H1 (cell line): ENCODE data around the gene GPS1. TPM values are rescaled to one million over a fixed set of nuclear protein-coding genes. Genes with fewer than 3 reads are reported as not detected.

Experiments used
- CTCF ChIA-PET: fragments of 300-600 bp; sonication (Branson Sonifier 250); formaldehyde crosslinking; loops from one replicate; lab custom pipeline; 2021; ENCODE audit not compliant: partially characterized antibody; lab: Charles Lee
- POLR2A ChIA-PET: fragments of 300-600 bp; sonication (Branson Sonifier 250); formaldehyde crosslinking; loops from one replicate; lab custom pipeline; 2021; ENCODE audit warnings: inconsistent platforms; ENCODE audit not compliant: partially characterized antibody; lab: Charles Lee
- DNase-seq, 2 experiments: peaks; one replicate each; pipeline versions ENCODE4 v3.0.0 to v3.0.0-alpha.2; 2010 to 2022; ENCODE audit warnings: low spot score in 2 of 2, low read depth in 1 of 2, mixed read lengths in 1 of 2
- FAIRE-seq: peaks from 2 replicates; lab custom pipeline; 2011; peaks lifted over from hg19 to GRCh38; lab: Jason Lieb, UNC
- H2AFZ ChIP-seq: 2 replicates; pipeline ENCODE4 v1.8.1; 2012; ENCODE audit warnings: low read length, inconsistent platforms
- H2AK5ac ChIP-seq: 2 replicates; pipeline ENCODE4 v1.6.1; 2013; ENCODE audit warnings: low read depth, low read length
- H2BK120ac ChIP-seq: replicated peaks from 2 replicates; pipeline ENCODE3; 2013; ENCODE audit warnings: low read depth, low read length, inconsistent platforms
- H2BK12ac ChIP-seq: 2 replicates; pipeline ENCODE4 v1.6.1; 2013; ENCODE audit warnings: low read depth, low read length
- H2BK15ac ChIP-seq: 2 replicates; pipeline ENCODE4 v1.6.1; 2013; ENCODE audit warnings: low read length
- H2BK20ac ChIP-seq: 2 replicates; pipeline ENCODE4 v1.6.1; 2013; ENCODE audit warnings: low read length
- H2BK5ac ChIP-seq: 2 replicates; pipeline ENCODE4 v1.6.1; 2013; ENCODE audit warnings: low read depth, low read length
- H3K14ac ChIP-seq: 2 replicates; pipeline ENCODE4 v1.6.1; 2013; ENCODE audit warnings: inconsistent platforms; ENCODE audit not compliant: insufficient read length
- H3K18ac ChIP-seq: 2 replicates; pipeline ENCODE4 v1.6.1; 2013; ENCODE audit warnings: low read length; ENCODE audit errors: extremely low read depth
- H3K23ac ChIP-seq: 2 replicates; pipeline ENCODE4 v1.6.1; 2013; ENCODE audit warnings: inconsistent platforms; ENCODE audit not compliant: insufficient read length
- H3K23me2 ChIP-seq: 2 replicates; pipeline ENCODE4 v1.6.1; 2013; ENCODE audit warnings: low read depth, low read length
- H3K27ac ChIP-seq: 2 replicates; pipeline ENCODE4 v1.6.1; 2011; ENCODE audit warnings: low read depth, low read length, inconsistent platforms
- H3K27me3 ChIP-seq, 4 experiments: replicated peaks in 1 of 4; 1 replicate in 1 of 4; 2 replicates in 3 of 4; pipeline versions ENCODE4 v1.6.1 to v1.8.1; 2011 to 2013; ENCODE audit warnings: low read length in 3 of 4, mild to moderate bottlenecking in 3 of 4, inconsistent platforms in 2 of 4, mixed read lengths in 2 of 4, moderate library complexity in 1 of 4; ENCODE audit not compliant: control insufficient read depth in 3 of 4, insufficient read depth in 3 of 4; ENCODE audit errors: extremely low read depth in 1 of 4
- H3K36me3 ChIP-seq, 4 experiments: 2 replicates each; pipeline versions ENCODE4 v1.6.1 to v1.8.1; 2011 to 2013; ENCODE audit warnings: mild to moderate bottlenecking in 4 of 4, low read length in 3 of 4, moderate library complexity in 2 of 4, control low read depth in 1 of 4, inconsistent platforms in 1 of 4; ENCODE audit not compliant: insufficient read depth in 4 of 4, control insufficient read depth in 2 of 4
- H3K4ac ChIP-seq: replicated peaks from 2 replicates; pipeline ENCODE3; 2013; ENCODE audit warnings: low read length, low read depth, mixed read lengths, inconsistent platforms; ENCODE audit not compliant: insufficient read length
- H3K4me1 ChIP-seq, 4 experiments: replicated peaks in 1 of 4; 1 replicate in 1 of 4; 2 replicates in 3 of 4; pipeline versions ENCODE4 v1.6.1 to v1.8.1; 2011 to 2013; ENCODE audit warnings: low read length in 3 of 4, inconsistent platforms in 2 of 4, mixed read lengths in 1 of 4; ENCODE audit not compliant: insufficient read depth in 4 of 4, control insufficient read depth in 3 of 4
- H3K4me2 ChIP-seq, 2 experiments: 2 replicates each; pipeline versions ENCODE4 v1.6.1 to v1.8.1; 2011 to 2013; ENCODE audit warnings: low read depth in 2 of 2, low read length in 2 of 2, control low read depth in 1 of 2, inconsistent platforms in 1 of 2, mild to moderate bottlenecking in 1 of 2; ENCODE audit not compliant: insufficient read depth in 1 of 2
- H3K4me3 ChIP-seq, 4 experiments: fragments of 200-600, 300-600 bp in 1 of 4; sonication (generic), shearing (Covaris generic), sonication (Bioruptor Twin) in 1 of 4; 2 replicates each; pipeline versions ENCODE4 v1.5.1 to v1.8.1; 2011 to 2016; ENCODE audit warnings: low read length in 4 of 4, low read depth in 3 of 4, control low read depth in 2 of 4, inconsistent platforms in 2 of 4, mild to moderate bottlenecking in 2 of 4, mixed read lengths in 1 of 4, moderate library complexity in 1 of 4; ENCODE audit not compliant: insufficient read depth in 2 of 4; ENCODE audit errors: extremely low read depth in 1 of 4
- H3K56ac ChIP-seq: replicated peaks from 2 replicates; pipeline ENCODE3; 2013; ENCODE audit warnings: low read depth, mild to moderate bottlenecking, mixed read lengths, low read length, inconsistent platforms; ENCODE audit not compliant: insufficient read length
- H3K79me1 ChIP-seq: 2 replicates; pipeline ENCODE4 v1.6.1; 2013; ENCODE audit warnings: low read depth, low read length, control low read depth
- H3K79me2 ChIP-seq, 2 experiments: 2 replicates each; pipeline versions ENCODE4 v1.6.1 to v1.8.1; 2012 to 2013; ENCODE audit warnings: low read length in 2 of 2, mild to moderate bottlenecking in 2 of 2, inconsistent platforms in 1 of 2; ENCODE audit not compliant: insufficient read depth in 2 of 2, control insufficient read depth in 1 of 2
- H3K9ac ChIP-seq, 4 experiments: replicated peaks in 1 of 4; 1 replicate in 1 of 4; 2 replicates in 3 of 4; pipeline versions ENCODE4 v1.6.1 to v1.8.1; 2011 to 2013; ENCODE audit warnings: low read depth in 3 of 4, low read length in 3 of 4, control low read depth in 2 of 4, mild to moderate bottlenecking in 2 of 4, moderate library complexity in 2 of 4, inconsistent platforms in 1 of 4; ENCODE audit errors: extremely low read depth in 1 of 4
- H3K9me3 ChIP-seq, 2 experiments: 2 replicates each; pipeline versions ENCODE4 v1.6.1 to v1.8.1; 2012 to 2013; ENCODE audit warnings: mild to moderate bottlenecking in 2 of 2, moderate library complexity in 2 of 2, control low read depth in 1 of 2, inconsistent platforms in 1 of 2, low read depth in 1 of 2, low read length in 1 of 2, mixed read lengths in 1 of 2; ENCODE audit not compliant: insufficient read depth in 2 of 2
- H4K20me1 ChIP-seq, 2 experiments: replicated peaks in 1 of 2; 2 replicates each; pipeline versions ENCODE3 to v1.8.1; 2011 to 2013; ENCODE audit warnings: inconsistent platforms in 2 of 2, low read length in 2 of 2, mild to moderate bottlenecking in 1 of 2; ENCODE audit not compliant: insufficient read depth in 2 of 2, control insufficient read depth in 1 of 2
- H4K5ac ChIP-seq: 2 replicates; pipeline ENCODE4 v1.6.1; 2013; ENCODE audit warnings: low read length, low read depth, mixed read lengths, inconsistent platforms; ENCODE audit not compliant: insufficient read length
- H4K8ac ChIP-seq: 2 replicates; pipeline ENCODE4 v1.8.0; 2013; ENCODE audit warnings: mild to moderate bottlenecking, moderate library complexity, low read length, inconsistent platforms; ENCODE audit not compliant: insufficient read depth; ENCODE audit errors: extremely low read depth
- H4K91ac ChIP-seq: replicated peaks from 2 replicates; pipeline ENCODE3; 2013; ENCODE audit warnings: low read length, mixed read lengths, inconsistent platforms; ENCODE audit not compliant: insufficient read length
- HDAC2 ChIP-seq, 2 experiments: fragments of 300-600 bp in 1 of 2; sonication (generic) in 1 of 2; IDR thresholded peaks; 2 replicates each; pipeline ENCODE4 v1.6.1; 2011 to 2012; ENCODE audit warnings: low read depth in 2 of 2, low read length in 2 of 2, mild to moderate bottlenecking in 2 of 2, moderate library complexity in 2 of 2, borderline replicate concordance in 1 of 2, inconsistent platforms in 1 of 2
- WGBS, 2 experiments: shearing (Covaris generic) in 1 of 2; methylation state at CpG; one replicate each; pipeline versions ENCODE4 v1.1.6 to v1.1.7; 2013 to 2015; ENCODE audit warnings: low lambda C conversion rate in 2 of 2, mixed read lengths in 2 of 2, inconsistent platforms in 1 of 2, low coverage in 1 of 2, missing lambda C conversion rate in 1 of 2; ENCODE audit not compliant: insufficient replicate concordance in 2 of 2, insufficient coverage in 1 of 2, insufficient read length in 1 of 2; ENCODE audit errors: extremely low coverage in 1 of 2, missing lambda C conversion rate in 1 of 2; 5-methylcytosine and 5-hydroxymethylcytosine counted together
- polyA plus RNA-seq, 7 experiments: library from polyadenylated mRNA; depleted of rRNA in 3 of 7; stranded (reverse) in 5 of 7; unstranded in 2 of 7; fragments of >200 nt in 5 of 7; fragments of 200-250 nt in 2 of 7; gene quantifications; 1 replicate in 5 of 7; 2 replicates in 1 of 7; 4 replicates in 1 of 7; pipeline versions ENCODE4 v1.2.1 to v1.2.3, GENCODE V29; 2011 to 2013; ENCODE audit warnings: missing spikeins in 2 of 7, mixed read lengths in 2 of 7
- total RNA-seq: library from RNA; stranded (reverse); fragmentation: NEBNext Ultra II Directional; extraction: Animal tissue kit (Norgen Biotek cat#: 25700); gene quantifications from 2 replicates; pipeline ENCODE4 v1.2.1, GENCODE V29; 2021
- TF ChIP-seq, protein P1 (sequence below), 3 experiments: IDR thresholded peaks; 1 replicate in 2 of 3; 2 replicates in 1 of 3; pipeline versions ENCODE4 v1.5.1 to v1.6.1; 2011; ENCODE audit warnings: low read length in 3 of 3, mild to moderate bottlenecking in 3 of 3, inconsistent platforms in 2 of 3, low read depth in 1 of 3, moderate library complexity in 1 of 3; ENCODE audit not compliant: insufficient read depth in 1 of 3; ENCODE audit errors: control extremely low read depth in 1 of 3

The GPS1 gene
- total and polyA plus RNA-seq, 2 of the 8 experiments (the other 6 are each of a cell fraction or from before 2014, with no cell fraction given): 153 to 277 TPM

GRCh38 chr17:82016875-82017459 lies 34.7 kb upstream of the GPS1 start:
- Histone ChIP-seq H3K4me3 (no peak overlapping the region), H3K79me1 (peaks cover 1% of the 10 kb centered on the region; the same call in 1 of the 2 replicates), H4K5ac (peak overlapping the region; percentile 31), H2BK20ac (no peak overlapping the region), H3K36me3 (no peaks in the 10 kb centered on the region; a peak in 1 of 8 replicates), H3K56ac (no peak overlapping the region), H3K4ac (no peak overlapping the region), H3K18ac (no peak overlapping the region), H3K4me1 (peaks cover 0 to 7% (median 3%) of the 10 kb centered on the region in 4 experiments; a peak in 5 of 7 replicates), H2AFZ (no peak overlapping the region), H2BK5ac (no peak overlapping the region; the same call in 1 of the 2 replicates), H2BK15ac (0 out of 2 replicates have a peak overlapping the region, but pooled peaks have one; percentile 16), H4K20me1 (peaks cover 9 to 18% of the 10 kb centered on the region in 2 experiments), H3K9ac (no peak overlapping the region)
- POLR2A ChIA-PET: interaction anchor here (0.7 to 2.8 kb wide), 13 partner anchors 9 to 103 kb away, joined by 3 to 9 read pairs (median 4); partner anchors contain the start of gene FASN
- CTCF ChIA-PET: interaction anchor here (0.6 to 2.7 kb wide), 9 partner anchors 11 to 187 kb away, joined by 3 to 20 read pairs (median 3); partner anchors contain the start of genes NOTUM and RAC3
- DNase-seq: no peak
- TF ChIP-seq, protein P1, sequence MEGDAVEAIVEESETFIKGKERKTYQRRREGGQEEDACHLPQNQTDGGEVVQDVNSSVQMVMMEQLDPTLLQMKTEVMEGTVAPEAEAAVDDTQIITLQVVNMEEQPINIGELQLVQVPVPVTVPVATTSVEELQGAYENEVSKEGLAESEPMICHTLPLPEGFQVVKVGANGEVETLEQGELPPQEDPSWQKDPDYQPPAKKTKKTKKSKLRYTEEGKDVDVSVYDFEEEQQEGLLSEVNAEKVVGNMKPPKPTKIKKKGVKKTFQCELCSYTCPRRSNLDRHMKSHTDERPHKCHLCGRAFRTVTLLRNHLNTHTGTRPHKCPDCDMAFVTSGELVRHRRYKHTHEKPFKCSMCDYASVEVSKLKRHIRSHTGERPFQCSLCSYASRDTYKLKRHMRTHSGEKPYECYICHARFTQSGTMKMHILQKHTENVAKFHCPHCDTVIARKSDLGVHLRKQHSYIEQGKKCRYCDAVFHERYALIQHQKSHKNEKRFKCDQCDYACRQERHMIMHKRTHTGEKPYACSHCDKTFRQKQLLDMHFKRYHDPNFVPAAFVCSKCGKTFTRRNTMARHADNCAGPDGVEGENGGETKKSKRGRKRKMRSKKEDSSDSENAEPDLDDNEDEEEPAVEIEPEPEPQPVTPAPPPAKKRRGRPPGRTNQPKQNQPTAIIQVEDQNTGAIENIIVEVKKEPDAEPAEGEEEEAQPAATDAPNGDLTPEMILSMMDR (IDR thresholded peaks at IDR 0.05; ENCODE audit: control extremely low read depth in 1 of 3, insufficient read depth in 1 of 3, low read depth in 1 of 3, low read length in 3 of 3): no peak
- TF ChIP-seq HDAC2 (IDR thresholded peaks at IDR 0.05; ENCODE audit: borderline replicate concordance in 1 of 2, low read depth in 2 of 2, low read length in 2 of 2): no peak
- TF ChIP-seq, all 59 proteins: peak for 0
- H2BK12ac ChIP-seq: no peak overlapping the region
- peaks cover 0 to 7% of the 10 kb centered on the region in 2 experiments; a peak in 1 of 4 replicates for H3K79me2 ChIP-seq
- no peak overlapping the region for H2AK5ac ChIP-seq
- no peak overlapping the region for H3K4me2 ChIP-seq
- H3K23me2 ChIP-seq: peaks cover 3% of the 10 kb centered on the region; the same call in 1 of the 2 replicates
- H3K14ac ChIP-seq: no peak overlapping the region
- no peak for FAIRE-seq
- WGBS, 2 experiments: 91% methylated on average over 21 of the region's 24 CpGs; no CpG with 5 or more reads in 1 of the 2 experiments
- H4K91ac ChIP-seq: no peak overlapping the region
- H3K27ac ChIP-seq: no peak overlapping the region
- no peaks in the 10 kb centered on the region for H3K27me3 ChIP-seq
- no peak overlapping the region for H3K23ac ChIP-seq
- H2BK120ac ChIP-seq: no peak overlapping the region
- no peak overlapping the region; the same call in 1 of the 2 replicates for H4K8ac ChIP-seq
- no peaks in the 10 kb centered on the region for H3K9me3 ChIP-seq
